GM18868 (cell line): ENCODE results near the gene FAAP24.
"Not testable (repeated sequence)": the region's sequence is repeated elsewhere in the genome, so short reads cannot be mapped to it uniquely, and the experiment has no call there.

Experiments used
- ATAC-seq: cut with Tn5 transposase; IDR thresholded peaks from one replicate; pipeline ENCODE4 v1.9.1; 2021; ENCODE audit warnings: mild to moderate bottlenecking, moderate library complexity; ENCODE audit not compliant: unreplicated experiment

Gene FAAP24

GRCh38 chr19:32997716-32998355, 25.8 kb downstream of the FAAP24 start:
- ATAC-seq = no peak

- ATAC-seq = no peak
These were observed 26.7 kb downstream of the FAAP24 start for GRCh38 chr19:32998722-32999121.

GRCh38 chr19:33000510-33000909, 28.5 kb downstream of the FAAP24 start:
- no peak for ATAC-seq

- no peak for ATAC-seq
These were observed 28.9 kb downstream of the FAAP24 start for GRCh38 chr19:33000910-33001309.

GRCh38 chr19:33002126-33002865, 30.3 kb downstream of the FAAP24 start:
- ATAC-seq = not testable (repeated sequence)

- not testable (repeated sequence) for ATAC-seq
These were observed 31.5 kb downstream of the FAAP24 start for GRCh38 chr19:33003424-33004024.

GRCh38 chr19:33005440-33005839, 33.4 kb downstream of the FAAP24 start:
- no peak for ATAC-seq

GRCh38 chr19:33008738-33009137, 36.7 kb downstream of the FAAP24 start:
- ATAC-seq = no peak

GRCh38 chr19:33010891-33011290, 38.8 kb downstream of the FAAP24 start:
- ATAC-seq = not testable (repeated sequence)

- no peak for ATAC-seq
These were observed 50.6 kb downstream of the FAAP24 start for GRCh38 chr19:33022472-33023116.

GRCh38 chr19:33024398-33024797, 52.4 kb downstream of the FAAP24 start:
- no peak for ATAC-seq

GRCh38 chr19:33025468-33026238, 53.6 kb downstream of the FAAP24 start:
- not testable (repeated sequence) for ATAC-seq

- ATAC-seq = not testable (repeated sequence)
These were observed 54.6 kb downstream of the FAAP24 start for GRCh38 chr19:33026602-33027001.
